H1 (cell line): ENCODE measurements around the gene RPL18A.

Experiments
- CTCF ChIP-seq, 3 experiments: IDR thresholded peaks; 1 replicate in 2 of 3; 2 replicates in 1 of 3; pipeline versions ENCODE4 v1.5.1 to v1.6.1; 2011; ENCODE audit warnings: low read length in 3 of 3, mild to moderate bottlenecking in 3 of 3, inconsistent platforms in 2 of 3, low read depth in 1 of 3, moderate library complexity in 1 of 3; ENCODE audit not compliant: insufficient read depth in 1 of 3; ENCODE audit errors: control extremely low read depth in 1 of 3
- YY1 ChIP-seq: IDR thresholded peaks from 2 replicates; pipeline ENCODE4 v1.6.1; 2011; ENCODE audit warnings: low read depth, mild to moderate bottlenecking, low read length

DNA sequence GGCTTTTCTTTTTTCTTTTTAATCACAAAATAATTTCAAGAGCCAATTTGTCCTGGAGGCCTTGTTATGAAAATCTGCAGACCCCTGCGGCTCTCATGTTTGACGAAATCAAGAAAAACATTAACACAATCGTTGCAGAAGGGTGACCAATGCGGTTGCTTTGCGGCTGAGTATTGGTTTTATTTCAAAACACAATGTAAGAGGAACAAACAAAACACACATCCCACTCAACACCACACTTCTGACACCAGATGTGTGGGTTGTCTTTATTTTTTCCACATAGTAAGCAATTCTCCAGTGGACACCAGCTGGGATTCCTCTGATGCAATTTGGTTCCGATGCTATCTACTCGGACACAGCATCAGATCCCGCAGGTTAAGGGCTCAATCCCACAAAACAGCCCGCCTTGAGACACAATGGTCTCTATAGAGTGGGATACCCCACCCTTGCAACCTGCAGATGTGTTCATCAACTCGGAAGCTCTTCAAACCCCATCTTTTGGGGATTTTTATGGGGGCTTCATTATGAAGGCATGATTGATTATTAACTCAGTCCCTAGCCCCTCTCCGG is 51.2 kb downstream of the RPL18A start:
- TF ChIP-seq CTCF (IDR thresholded peaks at IDR 0.05; ENCODE audit: control extremely low read depth in 1 of 3, insufficient read depth in 1 of 3, low read depth in 1 of 3, low read length in 3 of 3) (no peak), YY1 (no peak)
